AG04449 (cell line): Measurements from ENCODE around the gene DARS2.

Experiments used
- CTCF ChIA-PET: fragments of 350-600 bp; formaldehyde crosslinking; extraction: SDS; loops from one replicate; lab custom pipeline; 2021; ENCODE audit warnings: antibody characterized with exemption; lab: Yijun Ruan, JAX
- POLR2A ChIA-PET: fragments of 400-600, 350-600 bp; formaldehyde crosslinking; extraction: SDS; loops from one replicate; lab custom pipeline; 2020; ENCODE audit warnings: antibody characterized with exemption, inconsistent platforms; lab: Yijun Ruan, JAX
- DNase-seq: peaks from one replicate; pipeline ENCODE4 v3.0.0-alpha.2; 2010; ENCODE audit warnings: low read depth, low spot score
- H3K4me3 ChIP-seq: 2 replicates; pipeline ENCODE4 v1.5.1; 2011; ENCODE audit warnings: low read depth, mild to moderate bottlenecking, control low read depth, low read length
- CTCF ChIP-seq: IDR thresholded peaks from one replicate; pipeline ENCODE4 v1.5.1; 2011; ENCODE audit warnings: mild to moderate bottlenecking, moderate library complexity, low read length, control low read depth, inconsistent platforms; ENCODE audit not compliant: insufficient read depth; ENCODE audit errors: missing control alignments

DARS2 gene

GRCh38 chr1:173867141-173867752 is 42.8 kb downstream of the DARS2 start:
- POLR2A ChIA-PET = interaction anchor here (0.8 to 1.6 kb wide), 9 partner anchors 10 to 964 kb away, joined by 3 to 13 read pairs (median 4); partner anchors contain the start of genes CENPL and DARS2
- CTCF ChIA-PET = no interaction called here
- no peak for DNase-seq
- no peak for TF ChIP-seq CTCF
- peak overlapping the region; percentile 88 for H3K4me3 ChIP-seq

- peak; percentile 99 for DNase-seq
- POLR2A ChIA-PET = interaction anchor here (0.6 to 1.6 kb wide), 19 partner anchors 8 to 965 kb away, joined by 3 to 13 read pairs (median 4); partner anchors contain the start of genes CENPL, DARS2 and RC3H1
- peak within 1 kb of the TSS; percentile 88 for H3K4me3 ChIP-seq
- TF ChIP-seq CTCF = no peak
- CTCF ChIA-PET = no interaction called here
Observed at GRCh38 chr1:173867753-173868265, 43.3 kb downstream of the DARS2 start, which contains the start of gene GAS5. Gene GAS5, minus strand, starts transcription at chr1:173867989.

- ChIA-PET CTCF (interaction anchor here (1.2 kb wide), 1 partner anchor 10 kb away, joined by 3 read pairs; no protein-coding TSS in a partner anchor), POLR2A (interaction anchor here (0.6 to 1.6 kb wide), 18 partner anchors 8 to 966 kb away, joined by 3 to 13 read pairs (median 4); partner anchors contain the start of genes CENPL, DARS2 and RC3H1)
- DNase-seq = no peak
- no peak for TF ChIP-seq CTCF
- H3K4me3 ChIP-seq = peak within 1 kb of the TSS; percentile 88
Observed at GRCh38 chr1:173868266-173869020, 44.0 kb downstream of the DARS2 start, which contains the start of gene ZBTB37. Gene ZBTB37, plus strand, starts transcription at chr1:173868380. Its CDS starts 1,846 bp downstream, at chr1:173870226.

- ChIA-PET POLR2A (interaction anchor here (1.2 kb wide), 1 partner anchor 10 kb away, joined by 4 read pairs; no protein-coding TSS in a partner anchor), CTCF (interaction anchor here (1.0 to 1.2 kb wide), 2 partner anchors 9 to 17 kb away, joined by 3 read pairs; no protein-coding TSS in a partner anchor)
- no peak for DNase-seq
- TF ChIP-seq CTCF = no peak
- peak overlapping the region; percentile 86 for H3K4me3 ChIP-seq
Observed at GRCh38 chr1:173869021-173869359, 44.5 kb downstream of the DARS2 start.

GRCh38 chr1:173870252-173871075 is 46.0 kb downstream of the DARS2 start:
- no peak for DNase-seq
- no peak overlapping the region for H3K4me3 ChIP-seq
- ChIA-PET CTCF (no interaction called here), POLR2A (no interaction called here)
- TF ChIP-seq CTCF = no peak
